NCI-H2029 treated with DMSO at 0.1 percent for 48 hours (cell line): ENCODE data around the gene HOXD11.

ENCODE experiments used
- DNase-seq: peaks from one replicate; lab custom pipeline; 2025; lab: John Stamatoyannopoulos, UW

The HOXD11 gene

GRCh38 chr2:176093145-176093897 lies 13.8 kb upstream of the HOXD11 start:
- no peak for DNase-seq

GRCh38 chr2:176093898-176094249 lies 13.2 kb upstream of the HOXD11 start:
- DNase-seq, result no peak

- DNase-seq, result no peak
Observed at GRCh38 chr2:176094349-176094748, 12.7 kb upstream of the HOXD11 start.

GRCh38 chr2:176095421-176095820 lies 11.7 kb upstream of the HOXD11 start:
- no peak for DNase-seq

DNA sequence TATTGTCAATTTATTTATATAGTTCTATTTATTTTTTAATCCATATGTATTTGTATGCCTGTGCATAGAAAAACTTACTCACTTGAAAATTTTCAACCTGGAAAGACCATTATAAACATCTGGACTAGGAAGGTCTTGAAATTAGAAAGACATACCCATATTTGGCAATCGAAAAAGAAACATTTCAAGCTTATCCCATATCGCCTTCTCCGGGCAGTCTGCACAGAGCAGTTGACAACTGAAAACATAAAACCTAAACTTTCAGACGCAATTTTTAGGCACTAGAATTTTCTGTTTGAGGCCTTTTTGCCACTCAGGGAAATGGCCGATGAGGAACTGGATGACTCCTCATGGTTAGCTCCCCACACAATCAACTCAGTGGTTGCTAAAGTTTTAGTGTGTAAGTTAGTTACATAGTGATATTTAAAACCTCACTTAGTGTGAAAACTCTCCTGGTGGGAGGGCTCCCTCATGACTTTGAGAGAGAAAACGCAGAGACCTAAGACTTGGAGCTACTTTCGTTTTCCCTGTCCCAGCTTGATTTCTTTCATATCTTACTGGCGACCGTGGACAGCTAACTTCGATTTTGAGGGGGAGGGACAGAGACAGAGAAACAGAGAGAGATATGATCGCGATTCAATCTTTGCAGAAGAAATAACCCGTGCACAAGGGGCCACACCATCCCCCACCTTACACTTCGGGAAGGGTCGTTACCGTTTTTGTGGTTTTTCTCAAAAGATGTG lies 10.7 kb upstream of the HOXD11 start:
- DNase-seq, result no peak

GRCh38 chr2:176096986-176097819 lies 9.9 kb upstream of the HOXD11 start:
- no peak for DNase-seq

DNA sequence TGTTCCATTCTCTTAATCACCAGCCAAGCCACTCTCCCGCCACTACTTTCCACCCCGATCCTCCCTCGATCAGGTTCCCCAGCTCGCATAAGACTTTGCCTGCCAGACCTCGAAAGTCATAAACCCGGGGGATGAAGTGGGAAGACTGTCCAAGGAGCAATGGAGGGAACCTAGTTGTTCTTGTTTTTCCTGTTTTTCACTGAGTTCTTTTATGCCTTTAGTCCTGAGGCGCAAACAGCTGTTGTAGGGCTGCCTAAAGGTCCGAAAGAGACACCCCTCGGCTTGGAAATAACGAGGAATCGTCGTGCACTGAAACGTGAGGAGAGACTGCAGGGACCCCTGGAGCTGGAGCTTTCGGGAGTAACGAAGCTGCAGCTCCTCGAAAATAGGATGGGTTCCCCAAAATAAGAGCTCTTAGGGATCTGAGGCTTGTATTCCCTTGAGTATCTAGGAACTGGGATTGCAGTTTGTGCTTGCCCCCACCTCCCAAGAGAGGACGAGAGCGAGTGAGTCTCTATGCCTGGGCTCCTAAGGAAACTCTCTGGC lies 9.2 kb upstream of the HOXD11 start:
- DNase-seq, result peak; percentile 73

DNA sequence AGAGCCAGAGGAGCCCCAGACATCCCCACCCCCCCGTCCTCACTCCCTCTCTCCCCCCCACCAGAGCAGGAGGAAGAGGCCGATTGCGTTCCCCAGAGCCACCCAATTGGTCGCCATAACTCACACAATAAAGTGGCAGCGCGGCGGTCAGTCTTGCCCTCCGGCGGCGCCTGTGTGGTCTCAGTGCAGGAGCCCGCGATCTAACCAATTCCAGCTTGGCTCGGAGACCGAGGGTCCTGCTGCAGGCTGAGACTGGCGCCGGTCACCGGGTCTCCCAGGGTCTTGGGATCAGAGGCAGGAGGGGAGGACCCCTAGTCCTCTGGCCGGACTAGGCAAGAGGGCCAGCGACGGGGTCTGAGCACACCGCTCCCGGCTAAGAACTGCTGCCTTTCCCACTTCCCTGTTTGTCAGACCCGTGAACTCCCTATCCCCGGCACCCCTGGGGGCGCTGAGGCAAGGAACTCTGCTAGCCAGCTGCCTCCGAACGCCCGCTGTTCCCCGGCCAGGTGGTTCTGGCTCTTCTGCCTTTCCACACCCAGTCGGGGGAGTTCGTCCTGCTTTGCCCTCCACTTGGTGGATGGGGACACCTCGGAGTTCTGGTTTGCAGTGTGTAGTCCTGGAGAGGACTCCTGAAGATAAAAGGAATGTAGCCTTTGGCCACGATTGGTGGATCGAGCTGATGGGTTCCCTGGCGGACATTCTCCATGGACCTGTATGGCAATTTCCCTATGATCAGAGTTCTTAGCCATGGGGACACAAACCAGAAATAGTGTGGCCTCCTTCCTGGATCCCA lies 8.5 kb upstream of the HOXD11 start:
- DNase-seq, result no peak

DNA sequence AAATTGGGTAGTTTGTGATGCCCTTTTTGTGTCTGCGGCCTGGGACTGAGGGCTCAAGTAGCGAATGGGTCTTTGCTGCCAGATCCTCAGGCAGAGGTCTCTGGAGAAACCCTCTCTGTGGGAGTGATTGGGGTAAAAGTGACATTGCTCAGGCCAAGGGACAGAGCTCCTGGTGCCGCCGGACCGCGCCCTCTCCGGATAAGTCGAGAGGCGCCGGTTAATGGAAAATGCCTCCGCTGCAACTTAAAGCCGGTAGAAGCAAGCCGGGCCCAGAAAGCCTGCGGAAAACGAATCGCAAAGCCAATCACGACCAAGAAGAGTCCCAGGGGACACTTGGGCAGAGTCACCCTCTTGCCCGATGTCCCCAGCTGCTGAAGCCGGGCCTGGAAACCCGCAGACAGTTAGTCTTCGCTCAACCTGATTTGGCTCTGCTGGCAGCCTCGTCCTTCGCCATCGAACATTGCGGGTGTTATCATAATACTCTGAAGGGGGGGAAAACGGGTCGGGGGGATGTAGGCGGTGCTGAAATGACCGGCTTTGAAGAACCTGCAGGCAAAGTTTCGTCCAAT lies 7.8 kb upstream of the HOXD11 start:
- DNase-seq, result no peak

- DNase-seq, result no peak
Observed at GRCh38 chr2:176099728-176100546, 7.1 kb upstream of the HOXD11 start, which contains the start of gene HOXD12. TSS of gene HOXD12 (plus strand) at chr2:176099795. CDS start at chr2:176099802, 7 bp downstream.

DNA sequence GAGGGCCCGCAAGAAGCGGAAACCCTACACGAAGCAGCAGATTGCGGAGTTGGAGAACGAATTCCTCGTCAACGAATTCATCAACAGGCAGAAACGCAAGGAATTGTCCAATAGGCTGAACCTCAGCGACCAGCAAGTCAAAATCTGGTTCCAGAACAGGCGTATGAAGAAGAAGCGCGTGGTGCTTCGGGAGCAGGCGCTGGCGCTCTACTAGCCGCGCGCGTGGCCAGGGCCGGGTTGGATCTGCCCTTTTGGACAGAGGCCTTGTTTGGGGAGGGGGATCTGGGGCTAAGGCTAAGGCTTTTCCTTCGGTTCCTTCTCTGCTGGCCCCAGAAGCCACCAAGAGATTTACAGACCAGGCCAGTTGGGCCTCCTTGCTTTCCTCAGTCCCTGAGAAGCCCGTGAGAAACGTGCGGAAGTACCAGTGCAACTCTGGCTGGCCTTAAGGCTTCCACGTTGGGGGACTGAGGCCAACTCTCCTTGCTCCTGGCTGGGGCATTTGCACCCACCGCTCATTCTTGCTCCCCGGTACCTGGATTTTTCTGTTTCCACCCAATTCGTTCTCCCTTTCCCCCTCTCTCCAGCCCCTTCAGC lies 6.4 kb upstream of the HOXD11 start:
- no peak for DNase-seq

DNA sequence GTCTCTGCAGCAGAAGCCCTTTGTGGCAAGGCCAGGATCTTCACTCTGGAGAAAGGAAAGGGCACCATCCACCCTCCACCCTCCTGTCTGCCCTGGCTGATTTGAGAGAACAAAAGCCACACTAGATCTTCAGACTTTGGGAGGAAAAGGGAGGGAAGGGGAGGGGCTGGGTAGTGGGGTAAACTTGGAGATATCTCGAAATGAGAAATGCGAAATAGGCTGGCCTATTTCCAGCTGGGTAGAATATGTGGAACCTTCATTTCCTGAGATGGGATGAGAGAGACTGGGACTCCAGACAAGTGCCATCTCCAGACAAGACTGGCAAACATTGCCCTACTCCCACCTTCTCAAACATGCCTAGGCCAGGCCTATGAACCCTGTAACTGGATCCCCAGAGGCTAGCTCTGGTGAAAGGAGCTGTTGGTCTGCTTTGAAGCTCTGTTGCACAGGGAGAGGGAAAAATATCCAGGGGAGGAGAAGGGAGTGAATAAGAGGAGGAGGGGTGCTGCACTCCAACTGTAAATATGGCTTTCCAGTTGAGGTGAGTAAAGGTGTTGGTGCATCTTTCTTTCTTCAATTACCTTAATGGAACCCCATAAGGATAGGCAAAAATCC lies 5.8 kb upstream of the HOXD11 start:
- DNase-seq, result no peak

- no peak for DNase-seq
Observed at GRCh38 chr2:176101842-176102241, 5.2 kb upstream of the HOXD11 start.

- DNase-seq, result no peak
Observed at GRCh38 chr2:176102309-176102866, 4.7 kb upstream of the HOXD11 start.

DNA sequence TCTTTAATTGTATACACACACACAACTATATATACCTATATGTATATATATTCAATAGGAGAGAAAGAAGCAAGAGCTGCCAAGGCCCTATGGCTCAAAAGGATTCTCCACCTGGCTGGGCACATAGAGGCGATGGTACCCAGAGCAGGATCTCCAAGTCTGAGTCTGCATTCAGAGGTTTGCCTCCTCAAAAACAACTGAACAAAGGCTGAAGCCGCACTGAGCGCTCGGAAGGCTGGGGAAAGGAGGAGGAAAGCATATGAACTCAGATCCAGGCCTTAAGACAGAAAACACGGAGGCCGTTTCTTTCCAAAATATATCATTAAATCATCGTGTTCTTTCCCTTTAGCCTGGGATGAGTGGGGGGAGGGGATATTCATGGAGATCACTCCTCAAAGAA lies 3.9 kb upstream of the HOXD11 start:
- no peak for DNase-seq

- no peak for DNase-seq
Observed at GRCh38 chr2:176103742-176104315, 3.3 kb upstream of the HOXD11 start.

DNA sequence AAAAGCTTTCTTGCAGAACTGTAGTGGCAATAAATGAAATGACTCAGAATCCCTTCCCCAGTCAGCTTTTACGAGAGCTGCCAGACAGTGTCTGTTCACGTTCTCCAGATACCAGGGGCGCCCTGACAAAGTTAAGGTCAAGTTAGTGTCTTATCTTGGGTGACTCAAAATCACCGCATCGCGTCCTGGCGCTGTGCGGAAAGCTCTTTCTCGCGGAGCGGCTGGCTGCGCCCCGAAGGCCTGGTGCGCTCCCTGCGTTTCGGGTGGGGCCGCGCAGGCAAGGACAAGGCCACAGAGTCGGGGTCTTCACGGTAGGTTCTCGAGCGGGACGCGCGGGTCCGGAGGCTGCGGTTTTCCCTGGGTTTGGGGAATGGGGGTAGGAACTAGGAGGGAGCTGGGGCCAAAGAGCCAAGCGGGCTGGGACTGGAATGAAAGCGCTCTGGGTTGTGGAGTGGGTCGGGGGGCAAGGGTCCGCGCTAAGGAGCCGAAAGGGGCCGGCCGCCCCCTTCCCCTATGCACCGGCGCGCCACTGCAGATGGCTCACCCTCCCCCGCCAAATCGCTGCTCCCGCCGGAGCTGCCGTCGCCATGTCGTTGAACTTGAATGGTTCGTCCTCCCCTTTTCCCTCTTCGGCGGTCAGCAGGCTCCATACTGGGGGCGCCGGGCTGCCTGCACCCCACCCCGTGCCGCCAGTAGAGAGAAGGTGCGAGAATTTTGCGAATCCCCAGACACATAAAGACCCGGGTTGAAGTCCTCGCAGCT lies 2.6 kb upstream of the HOXD11 start:
- no peak for DNase-seq
